Ishikawa (cell line): Measurements from ENCODE around the gene SYNPO2L.

Experiments
- CEBPB ChIP-seq: IDR thresholded peaks from 2 replicates; pipeline ENCODE4 v1.6.1; 2012
- CREB1 ChIP-seq: IDR thresholded peaks from 2 replicates; pipeline ENCODE4 v1.6.1; 2012; ENCODE audit warnings: low read depth
- EGR1 ChIP-seq: IDR thresholded peaks from 2 replicates; pipeline ENCODE4 v1.6.1; 2012
- EP300 ChIP-seq: IDR thresholded peaks from 2 replicates; pipeline ENCODE4 v1.6.1; 2012; ENCODE audit warnings: borderline replicate concordance
- FOXM1 ChIP-seq: IDR thresholded peaks from 2 replicates; pipeline ENCODE4 v1.6.1; 2012; ENCODE audit warnings: low read depth, borderline replicate concordance
- MAX ChIP-seq: IDR thresholded peaks from 2 replicates; pipeline ENCODE4 v1.6.1; 2012
- NFIC ChIP-seq: IDR thresholded peaks from 2 replicates; pipeline ENCODE4 v1.6.1; 2012
- RAD21 ChIP-seq: IDR thresholded peaks from 2 replicates; pipeline ENCODE4 v1.6.1; 2012; ENCODE audit warnings: low read depth
- REST ChIP-seq: IDR thresholded peaks from 2 replicates; pipeline ENCODE4 v1.6.1; 2012; ENCODE audit warnings: low read depth, mild to moderate bottlenecking
- TAF1 ChIP-seq: IDR thresholded peaks from 2 replicates; pipeline ENCODE4 v1.6.1; 2012; ENCODE audit warnings: low read depth, mild to moderate bottlenecking
- TCF12 ChIP-seq: IDR thresholded peaks from 2 replicates; pipeline ENCODE4 v1.6.1; 2012; ENCODE audit warnings: low read depth
- TEAD4 ChIP-seq: IDR thresholded peaks from 2 replicates; pipeline ENCODE4 v1.6.1; 2012
- USF1 ChIP-seq: IDR thresholded peaks from 2 replicates; pipeline ENCODE4 v1.6.1; 2012
- YY1 ChIP-seq: IDR thresholded peaks from 2 replicates; pipeline ENCODE4 v1.6.1; 2012; ENCODE audit warnings: low read depth
- ZBTB7A ChIP-seq: IDR thresholded peaks from 2 replicates; pipeline ENCODE4 v1.6.1; 2012; ENCODE audit warnings: low read depth

Gene SYNPO2L

GRCh38 chr10:73647875-73648651, 7.8 kb downstream of the SYNPO2L start:
- TF ChIP-seq CREB1 (no peak), REST (no peak), EGR1 (no peak), RAD21 (no peak), TEAD4 (no peak), NFIC (no peak), USF1 (no peak), MAX (no peak), TAF1 (no peak), EP300 (no peak), CEBPB (no peak), ZBTB7A (no peak), TCF12 (no peak), YY1 (no peak), FOXM1 (no peak)

- TF ChIP-seq EGR1 (no peak), RAD21 (no peak), ZBTB7A (no peak), MAX (no peak), EP300 (no peak), TCF12 (no peak), CEBPB (no peak), FOXM1 (no peak), TEAD4 (no peak), TAF1 (no peak), USF1 (no peak), NFIC (no peak), CREB1 (no peak), YY1 (no peak), REST (no peak)
Observed at GRCh38 chr10:73647211-73647874, 8.5 kb downstream of the SYNPO2L start.

GRCh38 chr10:73646598-73647041, 9.2 kb downstream of the SYNPO2L start:
- no peak for TF ChIP-seq REST
- no peak for TF ChIP-seq NFIC
- TF ChIP-seq ZBTB7A, result no peak
- no peak for TF ChIP-seq TEAD4
- TF ChIP-seq TCF12, result no peak
- no peak for TF ChIP-seq FOXM1
- no peak for TF ChIP-seq CEBPB
- TF ChIP-seq RAD21, result no peak
- no peak for TF ChIP-seq EP300
- no peak for TF ChIP-seq MAX
- TF ChIP-seq CREB1, result no peak
- TF ChIP-seq EGR1, result no peak
- TF ChIP-seq YY1, result no peak
- TF ChIP-seq USF1, result no peak
- no peak for TF ChIP-seq TAF1
